Measurements from ENCODE around the gene FGFR2.

Gene FGFR2

GRCh38 chr10:121516093-121516865 is 82.0 kb downstream of the FGFR2 start:
- no peaks in the 10 kb centered on the region for H3K27me3 ChIP-seq (ENCODE audit: control insufficient read depth in 1 of 2, insufficient read depth in 2 of 2, low read length in 2 of 2)
- H3K9me3 ChIP-seq (ENCODE audit: low read length): no peaks in the 10 kb centered on the region
- peaks cover 24% of the 10 kb centered on the region for H3K4me1 ChIP-seq (ENCODE audit: insufficient read depth, low read length)
- no peak overlapping the region for H3K4me3 ChIP-seq (ENCODE audit: low read depth in 1 of 2, low read length in 2 of 2)
- peaks cover 16% of the 10 kb centered on the region for H3K36me3 ChIP-seq (ENCODE audit: insufficient read depth, low read length)
- H3K27ac ChIP-seq (ENCODE audit: low read depth, low read length): no peak overlapping the region
- H3K9ac ChIP-seq (ENCODE audit: low read length): no peak overlapping the region

GRCh38 chr10:121514141-121514865 is 83.9 kb downstream of the FGFR2 start:
- Histone ChIP-seq H3K36me3 (ENCODE audit: insufficient read depth, low read length) (peaks cover 16% of the 10 kb centered on the region), H3K27me3 (ENCODE audit: control insufficient read depth in 1 of 2, insufficient read depth in 2 of 2, low read length in 2 of 2) (no peaks in the 10 kb centered on the region), H3K4me1 (ENCODE audit: insufficient read depth, low read length) (peaks cover 12% of the 10 kb centered on the region), H3K27ac (ENCODE audit: low read depth, low read length) (no peak overlapping the region), H3K4me3 (ENCODE audit: low read depth in 1 of 2, low read length in 2 of 2) (no peak overlapping the region), H3K9ac (ENCODE audit: low read length) (no peak overlapping the region), H3K9me3 (ENCODE audit: low read length) (no peaks in the 10 kb centered on the region)

GRCh38 chr10:121511943-121512342 is 86.3 kb downstream of the FGFR2 start:
- Histone ChIP-seq H3K4me3 (ENCODE audit: low read depth in 1 of 2, low read length in 2 of 2) (no peak overlapping the region), H3K36me3 (ENCODE audit: insufficient read depth, low read length) (peaks cover 16% of the 10 kb centered on the region), H3K27me3 (ENCODE audit: control insufficient read depth in 1 of 2, insufficient read depth in 2 of 2, low read length in 2 of 2) (no peaks in the 10 kb centered on the region), H3K9ac (ENCODE audit: low read length) (no peak overlapping the region), H3K4me1 (ENCODE audit: insufficient read depth, low read length) (no peaks in the 10 kb centered on the region), H3K9me3 (ENCODE audit: low read length) (no peaks in the 10 kb centered on the region), H3K27ac (ENCODE audit: low read depth, low read length) (no peak overlapping the region)

- Histone ChIP-seq H3K4me1 (ENCODE audit: insufficient read depth, low read length) (no peaks in the 10 kb centered on the region), H3K9ac (ENCODE audit: low read length) (no peak overlapping the region), H3K9me3 (ENCODE audit: low read length) (no peaks in the 10 kb centered on the region), H3K27ac (ENCODE audit: low read depth, low read length) (no peak overlapping the region), H3K4me3 (ENCODE audit: low read depth in 1 of 2, low read length in 2 of 2) (no peak overlapping the region), H3K27me3 (ENCODE audit: control insufficient read depth in 1 of 2, insufficient read depth in 2 of 2, low read length in 2 of 2) (no peaks in the 10 kb centered on the region), H3K36me3 (ENCODE audit: insufficient read depth, low read length) (peaks cover 16% of the 10 kb centered on the region)
Observed at GRCh38 chr10:121511460-121511859, 86.8 kb downstream of the FGFR2 start.

- H3K9ac ChIP-seq (ENCODE audit: low read length): no peak overlapping the region
Observed at GRCh38 chr10:121510201-121510771, 88.0 kb downstream of the FGFR2 start.

GRCh38 chr10:121509796-121510195 is 88.4 kb downstream of the FGFR2 start:
- Histone ChIP-seq H3K4me3 (ENCODE audit: low read depth in 1 of 2, low read length in 2 of 2) (no peak overlapping the region), H3K27ac (ENCODE audit: low read depth, low read length) (no peak overlapping the region), H3K9ac (ENCODE audit: low read length) (no peak overlapping the region), H3K27me3 (ENCODE audit: control insufficient read depth in 1 of 2, insufficient read depth in 2 of 2, low read length in 2 of 2) (no peaks in the 10 kb centered on the region), H3K4me1 (ENCODE audit: insufficient read depth, low read length) (no peaks in the 10 kb centered on the region), H3K36me3 (ENCODE audit: insufficient read depth, low read length) (peaks cover 23% of the 10 kb centered on the region), H3K9me3 (ENCODE audit: low read length) (no peaks in the 10 kb centered on the region)

More at GRCh38 chr10:121510201-121510771, 88.0 kb downstream of the FGFR2 start:
- H3K9me3 ChIP-seq (ENCODE audit: low read length): no peaks in the 10 kb centered on the region
- no peaks in the 10 kb centered on the region for H3K4me1 ChIP-seq (ENCODE audit: insufficient read depth, low read length)
- no peak overlapping the region for H3K4me3 ChIP-seq (ENCODE audit: low read depth in 1 of 2, low read length in 2 of 2)
- H3K36me3 ChIP-seq (ENCODE audit: insufficient read depth, low read length): peaks cover 20% of the 10 kb centered on the region
- no peak overlapping the region for H3K27ac ChIP-seq (ENCODE audit: low read depth, low read length)
- no peaks in the 10 kb centered on the region for H3K27me3 ChIP-seq (ENCODE audit: control insufficient read depth in 1 of 2, insufficient read depth in 2 of 2, low read length in 2 of 2)

GRCh38 chr10:121509112-121509511 is 89.1 kb downstream of the FGFR2 start:
- H3K9me3 ChIP-seq (ENCODE audit: low read length): no peaks in the 10 kb centered on the region
- peaks cover 17% of the 10 kb centered on the region for H3K36me3 ChIP-seq (ENCODE audit: insufficient read depth, low read length)
- H3K4me3 ChIP-seq (ENCODE audit: low read depth in 1 of 2, low read length in 2 of 2): no peak overlapping the region
- no peaks in the 10 kb centered on the region for H3K27me3 ChIP-seq (ENCODE audit: control insufficient read depth in 1 of 2, insufficient read depth in 2 of 2, low read length in 2 of 2)
- no peaks in the 10 kb centered on the region for H3K4me1 ChIP-seq (ENCODE audit: insufficient read depth, low read length)
- no peak overlapping the region for H3K27ac ChIP-seq (ENCODE audit: low read depth, low read length)
- H3K9ac ChIP-seq (ENCODE audit: low read length): no peak overlapping the region

GRCh38 chr10:121503587-121504051 is 94.6 kb downstream of the FGFR2 start:
- Histone ChIP-seq H3K4me3 (ENCODE audit: low read depth in 1 of 2, low read length in 2 of 2) (no peak overlapping the region), H3K27me3 (ENCODE audit: control insufficient read depth in 1 of 2, insufficient read depth in 2 of 2, low read length in 2 of 2) (no peaks in the 10 kb centered on the region), H3K4me1 (ENCODE audit: insufficient read depth, low read length) (peaks cover 7% of the 10 kb centered on the region), H3K9me3 (ENCODE audit: low read length) (no peaks in the 10 kb centered on the region), H3K27ac (ENCODE audit: low read depth, low read length) (no peak overlapping the region), H3K36me3 (ENCODE audit: insufficient read depth, low read length) (peaks cover 36% of the 10 kb centered on the region), H3K9ac (ENCODE audit: low read length) (no peak overlapping the region)

- Histone ChIP-seq H3K9ac (ENCODE audit: low read length) (no peak overlapping the region), H3K4me3 (ENCODE audit: low read depth in 1 of 2, low read length in 2 of 2) (no peak overlapping the region), H3K36me3 (ENCODE audit: insufficient read depth, low read length) (peaks cover 45% of the 10 kb centered on the region), H3K9me3 (ENCODE audit: low read length) (no peaks in the 10 kb centered on the region), H3K4me1 (ENCODE audit: insufficient read depth, low read length) (peaks cover 14% of the 10 kb centered on the region), H3K27me3 (ENCODE audit: control insufficient read depth in 1 of 2, insufficient read depth in 2 of 2, low read length in 2 of 2) (no peaks in the 10 kb centered on the region), H3K27ac (ENCODE audit: low read depth, low read length) (no peak overlapping the region)
Observed at GRCh38 chr10:121501796-121502195, 96.4 kb downstream of the FGFR2 start.

- peaks cover 52% of the 10 kb centered on the region for H3K36me3 ChIP-seq (ENCODE audit: insufficient read depth, low read length)
- no peak overlapping the region for H3K4me3 ChIP-seq (ENCODE audit: low read depth in 1 of 2, low read length in 2 of 2)
- no peak overlapping the region for H3K27ac ChIP-seq (ENCODE audit: low read depth, low read length)
- H3K4me1 ChIP-seq (ENCODE audit: insufficient read depth, low read length): peaks cover 14% of the 10 kb centered on the region
- H3K9ac ChIP-seq (ENCODE audit: low read length): no peak overlapping the region
- no peaks in the 10 kb centered on the region for H3K27me3 ChIP-seq (ENCODE audit: control insufficient read depth in 1 of 2, insufficient read depth in 2 of 2, low read length in 2 of 2)
- H3K9me3 ChIP-seq (ENCODE audit: low read length): no peaks in the 10 kb centered on the region
Observed at GRCh38 chr10:121500701-121501332, 97.4 kb downstream of the FGFR2 start.

All from muscle layer of colon (tissue), 2 donors.